MM.1S (cell line): Measurements from ENCODE around the gene LRRC39.

ENCODE experiments used
- DNase-seq: peaks from one replicate; pipeline ENCODE4 v3.0.0-alpha.2; 2015
- H2AFZ ChIP-seq: fragments of 300-600 bp; sonication (generic); 2 replicates; pipeline ENCODE4 v1.6.0; 2016; ENCODE audit warnings: antibody characterized with exemption, low read length
- H3F3A ChIP-seq: fragments of 300-600 bp; sonication (generic); 2 replicates; pipeline ENCODE4 v1.6.1; 2016; ENCODE audit warnings: mild to moderate bottlenecking, antibody characterized with exemption, low read length, moderate library complexity, mixed read lengths; ENCODE audit not compliant: insufficient read depth
- H3K27ac ChIP-seq: fragments of 300-600 bp; sonication (generic); 2 replicates; pipeline ENCODE4 v1.5.1; 2016; ENCODE audit warnings: mild to moderate bottlenecking, low read length
- H3K27me3 ChIP-seq: fragments of 300-600 bp; sonication (generic); replicated peaks from 2 replicates; pipeline ENCODE4 v1.6.0; 2016; ENCODE audit warnings: low read length; ENCODE audit not compliant: insufficient read depth
- H3K36me3 ChIP-seq: fragments of 300-600 bp; sonication (generic); replicated peaks from 2 replicates; pipeline ENCODE4 v1.6.1; 2016; ENCODE audit warnings: mild to moderate bottlenecking, low read length, mixed read lengths; ENCODE audit not compliant: insufficient read depth
- H3K4me1 ChIP-seq: fragments of 300-600 bp; sonication (generic); 2 replicates; pipeline ENCODE4 v1.6.1; 2016; ENCODE audit warnings: low read length, mixed read lengths
- H3K4me2 ChIP-seq: fragments of 300-600 bp; sonication (generic); 2 replicates; pipeline ENCODE4 v1.6.0; 2016; ENCODE audit warnings: low read depth, low read length
- H3K4me3 ChIP-seq: fragments of 300-600 bp; sonication (generic); 2 replicates; pipeline ENCODE4 v1.5.1; 2016; ENCODE audit warnings: low read length, mixed read lengths
- H3K79me2 ChIP-seq: fragments of 300-600 bp; sonication (generic); 2 replicates; pipeline ENCODE4 v1.6.1; 2016; ENCODE audit warnings: mixed run types, low read length, mixed read lengths
- H3K9ac ChIP-seq: fragments of 300-600 bp; sonication (generic); 2 replicates; pipeline ENCODE4 v1.6.1; 2016; ENCODE audit warnings: low read length, mixed read lengths
- H3K9me2 ChIP-seq: fragments of 300-600 bp; sonication (generic); replicated peaks from 2 replicates; pipeline ENCODE4 v1.6.1; 2016; ENCODE audit warnings: mild to moderate bottlenecking, low read length, mixed read lengths; ENCODE audit not compliant: insufficient read depth
- H3K9me3 ChIP-seq: fragments of 300-600 bp; sonication (generic); replicated peaks from 2 replicates; pipeline ENCODE4 v1.6.1; 2016; ENCODE audit warnings: mild to moderate bottlenecking, low read length, mixed read lengths; ENCODE audit not compliant: insufficient read depth
- H4K20me1 ChIP-seq: fragments of 300-600 bp; sonication (generic); 2 replicates; pipeline ENCODE4 v1.6.1; 2016; ENCODE audit warnings: mild to moderate bottlenecking, low read length, moderate library complexity, mixed read lengths; ENCODE audit not compliant: insufficient read depth
- EZH2 ChIP-seq: fragments of 300-600 bp; sonication (generic); optimal IDR thresholded peaks from 2 replicates; pipeline ENCODE3; 2017; ENCODE audit warnings: low read depth, mild to moderate bottlenecking, antibody characterized with exemption, low read length, mixed read lengths
- EZH2phosphoT487 ChIP-seq: fragments of 300-600 bp; sonication (generic); IDR thresholded peaks from 2 replicates; pipeline ENCODE4 v1.6.1; 2018; ENCODE audit warnings: antibody characterized with exemption, low read length
- TF ChIP-seq, protein P1 (sequence below): fragments of 300-600 bp; sonication (generic); IDR thresholded peaks from 2 replicates; pipeline ENCODE4 v1.5.1; 2016; ENCODE audit warnings: antibody characterized with exemption, low read length, mixed read lengths

The LRRC39 gene

DNA sequence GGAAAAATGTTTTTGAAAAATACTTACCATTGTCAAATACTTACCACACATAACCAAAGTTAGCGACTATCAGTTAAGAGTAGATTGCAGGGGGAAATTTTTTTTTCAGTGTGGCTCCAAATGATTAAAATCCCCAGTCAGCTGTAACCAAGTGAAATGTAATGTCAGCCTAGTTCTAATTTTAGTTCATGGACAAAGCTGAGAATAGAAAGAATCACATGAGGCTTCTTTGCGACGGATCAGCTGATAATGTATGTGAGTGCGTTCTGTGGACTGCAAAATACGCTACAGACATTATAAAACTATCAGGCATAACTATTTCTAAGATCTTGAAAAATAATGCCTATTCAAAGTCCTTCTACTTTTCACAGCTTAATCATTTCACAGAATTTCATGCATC lies at the start of gene LRRC39:
Gene LRRC39, minus strand, starts transcription at position 166 of the 400 bp plus-strand sequence. CDS start 9,740 bp downstream, outside the sequence.
- no peak within 1 kb of the TSS for H2AFZ ChIP-seq
- H3K4me1 ChIP-seq, result no peaks in the 10 kb centered on the region
- H4K20me1 ChIP-seq, result no peaks in the 10 kb centered on the region
- H3K4me3 ChIP-seq, result no peak within 1 kb of the TSS
- no peak within 1 kb of the TSS for H3K27ac ChIP-seq
- no peak for DNase-seq
- no peaks in the 10 kb centered on the region for H3F3A ChIP-seq
- H3K9me2 ChIP-seq, result no peaks in the 10 kb centered on the region
- H3K36me3 ChIP-seq, result no peaks in the 10 kb centered on the region
- H3K4me2 ChIP-seq, result no peak within 1 kb of the TSS
- no peak for TF ChIP-seq EZH2phosphoT487
- TF ChIP-seq, protein P1, sequence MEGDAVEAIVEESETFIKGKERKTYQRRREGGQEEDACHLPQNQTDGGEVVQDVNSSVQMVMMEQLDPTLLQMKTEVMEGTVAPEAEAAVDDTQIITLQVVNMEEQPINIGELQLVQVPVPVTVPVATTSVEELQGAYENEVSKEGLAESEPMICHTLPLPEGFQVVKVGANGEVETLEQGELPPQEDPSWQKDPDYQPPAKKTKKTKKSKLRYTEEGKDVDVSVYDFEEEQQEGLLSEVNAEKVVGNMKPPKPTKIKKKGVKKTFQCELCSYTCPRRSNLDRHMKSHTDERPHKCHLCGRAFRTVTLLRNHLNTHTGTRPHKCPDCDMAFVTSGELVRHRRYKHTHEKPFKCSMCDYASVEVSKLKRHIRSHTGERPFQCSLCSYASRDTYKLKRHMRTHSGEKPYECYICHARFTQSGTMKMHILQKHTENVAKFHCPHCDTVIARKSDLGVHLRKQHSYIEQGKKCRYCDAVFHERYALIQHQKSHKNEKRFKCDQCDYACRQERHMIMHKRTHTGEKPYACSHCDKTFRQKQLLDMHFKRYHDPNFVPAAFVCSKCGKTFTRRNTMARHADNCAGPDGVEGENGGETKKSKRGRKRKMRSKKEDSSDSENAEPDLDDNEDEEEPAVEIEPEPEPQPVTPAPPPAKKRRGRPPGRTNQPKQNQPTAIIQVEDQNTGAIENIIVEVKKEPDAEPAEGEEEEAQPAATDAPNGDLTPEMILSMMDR, result no peak
- no peak for TF ChIP-seq EZH2
- H3K27me3 ChIP-seq, result no peaks in the 10 kb centered on the region
- no peaks in the 10 kb centered on the region for H3K9me3 ChIP-seq
- no peak within 1 kb of the TSS for H3K9ac ChIP-seq
- no peaks in the 10 kb centered on the region for H3K79me2 ChIP-seq

DNA sequence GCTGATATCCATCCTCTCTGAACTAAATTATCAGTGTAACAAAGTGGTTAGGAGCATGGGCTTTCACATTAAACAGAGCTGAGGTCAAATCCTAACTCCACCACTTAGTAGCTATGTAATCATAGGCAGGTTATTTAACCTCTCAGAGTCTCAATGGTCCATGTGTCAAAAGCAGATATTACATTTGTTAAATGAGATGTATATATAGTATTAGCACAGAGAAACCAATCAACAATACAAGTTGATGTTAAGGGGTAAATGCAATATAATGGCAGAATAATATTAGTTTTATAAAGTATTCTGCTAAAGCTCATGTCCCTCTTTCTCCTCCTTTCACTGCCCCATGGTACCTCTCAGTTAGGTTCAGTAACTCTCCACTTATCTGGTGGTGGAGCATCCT lies 44.4 kb upstream of the LRRC39 start:
- no peaks in the 10 kb centered on the region for H3K9me3 ChIP-seq
- no peaks in the 10 kb centered on the region for H3K79me2 ChIP-seq
- H3F3A ChIP-seq, result no peaks in the 10 kb centered on the region
- H3K9me2 ChIP-seq, result no peaks in the 10 kb centered on the region
- no peak overlapping the region for H3K9ac ChIP-seq
- no peak overlapping the region for H3K4me3 ChIP-seq
- H3K4me1 ChIP-seq, result no peaks in the 10 kb centered on the region
- TF ChIP-seq EZH2phosphoT487 (no peak), EZH2 (no peak)
- TF ChIP-seq, protein P1, result no peak
- H4K20me1 ChIP-seq, result no peaks in the 10 kb centered on the region
- no peak overlapping the region for H2AFZ ChIP-seq
- H3K4me2 ChIP-seq, result no peak overlapping the region
- H3K36me3 ChIP-seq, result no peaks in the 10 kb centered on the region
- H3K27ac ChIP-seq, result no peak overlapping the region
- no peak for DNase-seq
- H3K27me3 ChIP-seq, result no peaks in the 10 kb centered on the region

DNA sequence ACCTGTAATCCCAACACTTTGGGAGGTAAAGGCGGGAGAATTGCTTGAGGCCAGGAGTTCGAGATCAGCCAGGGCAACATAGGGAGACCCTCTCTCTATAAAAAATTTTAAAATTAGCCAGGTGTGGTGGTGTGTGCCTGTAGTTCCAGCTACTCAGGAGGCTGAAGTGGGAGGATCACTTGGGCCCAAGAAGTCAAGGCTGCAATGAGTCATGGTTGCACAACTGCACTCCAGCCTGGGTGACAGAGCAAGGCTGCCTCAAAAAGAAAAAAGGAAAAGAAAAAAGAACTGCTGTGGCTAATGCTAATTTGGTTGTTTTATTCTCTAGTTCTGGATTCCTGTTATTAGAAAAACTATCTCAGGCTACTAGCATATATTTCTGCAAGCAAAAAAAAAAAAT lies 41.8 kb upstream of the LRRC39 start:
- TF ChIP-seq EZH2phosphoT487 (no peak), EZH2 (no peak)
- TF ChIP-seq, protein P1, result no peak
- Histone ChIP-seq H3K27ac (no peak overlapping the region), H3K4me3 (no peak overlapping the region), H3K9ac (no peak overlapping the region), H3K79me2 (no peaks in the 10 kb centered on the region), H3K27me3 (no peaks in the 10 kb centered on the region), H4K20me1 (no peaks in the 10 kb centered on the region), H3K4me2 (no peak overlapping the region), H3K36me3 (no peaks in the 10 kb centered on the region), H2AFZ (no peak overlapping the region), H3K9me3 (no peaks in the 10 kb centered on the region), H3K4me1 (no peaks in the 10 kb centered on the region), H3K9me2 (no peaks in the 10 kb centered on the region), H3F3A (no peaks in the 10 kb centered on the region)
- DNase-seq, result no peak
